Measurements from ENCODE around the gene COLEC12. TPM values are rescaled to one million over a fixed set of nuclear protein-coding genes. Genes with fewer than 3 reads are reported as not detected.

COLEC12 gene
- total and polyA plus RNA-seq, 2 donors (not counting 3 experiments of a cell fraction or from before 2014, with no cell fraction given): 8.0 to 17.1 TPM

DNA sequence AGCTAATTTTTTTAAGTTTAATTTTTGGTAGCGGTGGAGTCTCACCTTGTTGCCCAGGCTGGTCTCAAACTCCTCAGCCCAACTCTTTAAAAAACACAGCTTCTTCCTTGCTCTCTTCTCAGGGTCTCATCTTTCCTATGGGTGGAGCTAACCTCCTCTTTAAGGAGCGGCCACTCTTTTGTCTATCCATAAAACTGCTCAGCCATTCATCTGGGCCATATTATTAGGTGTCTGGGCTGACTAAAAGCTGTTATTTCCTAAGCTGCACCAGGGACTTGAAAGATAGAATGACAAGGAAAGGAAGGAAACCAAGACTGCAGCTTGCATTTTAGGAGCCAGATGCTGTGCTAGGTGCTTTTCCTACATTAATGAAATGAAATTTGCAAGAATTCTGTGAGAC, 196.9 kb downstream of the COLEC12 start:
- no peak for FAIRE-seq
- no TSS peak for BruUV-seq (replicated peaks)

More for the DNA sequence above, 196.9 kb downstream of the COLEC12 start:
- H3K4me3 ChIP-seq (replicated peaks in 1 of 3; ENCODE audit: insufficient read depth in 1 of 3, low read depth in 1 of 3, low read length in 3 of 3): no peak overlapping the region
- intact Hi-C loops (cut with micrococcal nuclease) (no loop called here), dilution Hi-C loops (cut with MboI; ENCODE audit: extremely low pct_ligation_motif_present, low sequenced_read_pairs) (no loop called here)
- no peak overlapping the region for H3K27ac ChIP-seq (ENCODE audit: insufficient read depth, low read depth, low read length)
- H3K27me3 ChIP-seq (ENCODE audit: control insufficient read depth in 2 of 2, insufficient read depth in 2 of 2, low read length in 2 of 2): peaks cover 0 to 7% of the 10 kb centered on the region in 2 experiments
- H3K79me2 ChIP-seq (ENCODE audit: control insufficient read depth, insufficient read depth, low read length): no peaks in the 10 kb centered on the region
- H2AFZ ChIP-seq (ENCODE audit: low read depth, low read length): no peak overlapping the region
- H3K36me3 ChIP-seq (ENCODE audit: control insufficient read depth in 2 of 2, extremely low read depth in 1 of 2, insufficient read depth in 2 of 2, low read length in 2 of 2): no peaks in the 10 kb centered on the region
- POLR2A ChIA-PET: no interaction called here
- CTCF ChIA-PET: interaction anchor here (0.8 to 2.4 kb wide), 2 partner anchors 10 to 13 kb away, joined by 3 to 10 read pairs; no protein-coding TSS in a partner anchor
- peaks cover 6% of the 10 kb centered on the region for H3K4me1 ChIP-seq (ENCODE audit: control insufficient read depth, extremely low read depth, insufficient read depth, low read length)
- no peaks in the 10 kb centered on the region for H4K20me1 ChIP-seq (replicated peaks; ENCODE audit: control insufficient read depth, extremely low read depth, insufficient read depth, low read length)
- no peak for DNase-seq (ENCODE audit: low read depth, low spot score)
- no peaks in the 10 kb centered on the region for H3K9me1 ChIP-seq (replicated peaks; ENCODE audit: control insufficient read depth, extremely low read depth, insufficient read depth, low read length)
- no peak overlapping the region for H3K9ac ChIP-seq (replicated peaks; ENCODE audit: extremely low read depth, insufficient read depth, low read length)
- no peak overlapping the region for H3K4me2 ChIP-seq (ENCODE audit: insufficient read depth, low read length)
- H3K9me3 ChIP-seq (replicated peaks; ENCODE audit: control insufficient read depth, insufficient read depth, low read length): no peaks in the 10 kb centered on the region
- TF ChIP-seq POLR2AphosphoS5 (IDR thresholded peaks at IDR 0.05; ENCODE audit: insufficient read depth, low read depth, low read length) (no peak), MYC (IDR thresholded peaks at IDR 0.05; ENCODE audit: low read depth, low read length) (no peak), POLR2A (IDR thresholded peaks at IDR 0.05; ENCODE audit: low read depth, low read length) (no peak), FOS (IDR thresholded peaks at IDR 0.05; ENCODE audit: borderline replicate concordance, insufficient read depth, low read length) (no peak), GATA2 (IDR thresholded peaks at IDR 0.05; ENCODE audit: insufficient read depth, insufficient read length, low read depth, low read length) (no peak), JUN (IDR thresholded peaks at IDR 0.05; ENCODE audit: borderline replicate concordance, insufficient read depth, insufficient read length, low read depth) (no peak)
- TF ChIP-seq, protein P1, sequence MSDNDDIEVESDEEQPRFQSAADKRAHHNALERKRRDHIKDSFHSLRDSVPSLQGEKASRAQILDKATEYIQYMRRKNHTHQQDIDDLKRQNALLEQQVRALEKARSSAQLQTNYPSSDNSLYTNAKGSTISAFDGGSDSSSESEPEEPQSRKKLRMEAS (IDR thresholded peaks at IDR 0.05; ENCODE audit: insufficient read depth, insufficient read length): no peak
- TF ChIP-seq, protein P2, sequence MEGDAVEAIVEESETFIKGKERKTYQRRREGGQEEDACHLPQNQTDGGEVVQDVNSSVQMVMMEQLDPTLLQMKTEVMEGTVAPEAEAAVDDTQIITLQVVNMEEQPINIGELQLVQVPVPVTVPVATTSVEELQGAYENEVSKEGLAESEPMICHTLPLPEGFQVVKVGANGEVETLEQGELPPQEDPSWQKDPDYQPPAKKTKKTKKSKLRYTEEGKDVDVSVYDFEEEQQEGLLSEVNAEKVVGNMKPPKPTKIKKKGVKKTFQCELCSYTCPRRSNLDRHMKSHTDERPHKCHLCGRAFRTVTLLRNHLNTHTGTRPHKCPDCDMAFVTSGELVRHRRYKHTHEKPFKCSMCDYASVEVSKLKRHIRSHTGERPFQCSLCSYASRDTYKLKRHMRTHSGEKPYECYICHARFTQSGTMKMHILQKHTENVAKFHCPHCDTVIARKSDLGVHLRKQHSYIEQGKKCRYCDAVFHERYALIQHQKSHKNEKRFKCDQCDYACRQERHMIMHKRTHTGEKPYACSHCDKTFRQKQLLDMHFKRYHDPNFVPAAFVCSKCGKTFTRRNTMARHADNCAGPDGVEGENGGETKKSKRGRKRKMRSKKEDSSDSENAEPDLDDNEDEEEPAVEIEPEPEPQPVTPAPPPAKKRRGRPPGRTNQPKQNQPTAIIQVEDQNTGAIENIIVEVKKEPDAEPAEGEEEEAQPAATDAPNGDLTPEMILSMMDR (IDR thresholded peaks at IDR 0.05; ENCODE audit: extremely low read depth in 1 of 2, insufficient read depth in 1 of 2, low read depth in 1 of 2, low read length in 2 of 2): no peak
